Gastrocnemius medialis (tissue), 4 donors: Measurements from ENCODE around the gene CSNK1G1.

Experiments
- CTCF ChIP-seq, 5 experiments: fragments of 450-650 bp in 3 of 5; fragments of 200-600 bp in 2 of 5; sonication (generic) in 2 of 5; IDR thresholded peaks in 4 of 5; conservative IDR thresholded peaks in 1 of 5; 1 replicate in 4 of 5; 2 replicates in 1 of 5; pipeline ENCODE4 v1.5.1; 2016 to 2019; ENCODE audit warnings: antibody characterized with exemption in 5 of 5, mild to moderate bottlenecking in 3 of 5, moderate library complexity in 3 of 5
- POLR2A ChIP-seq, 2 donors: fragments of 450-650 bp; IDR thresholded peaks; one replicate each; pipeline ENCODE4 v1.6.1; 2017; ENCODE audit warnings: antibody characterized with exemption in 2 of 2, mild to moderate bottlenecking in 2 of 2, moderate library complexity in 2 of 2

DNA sequence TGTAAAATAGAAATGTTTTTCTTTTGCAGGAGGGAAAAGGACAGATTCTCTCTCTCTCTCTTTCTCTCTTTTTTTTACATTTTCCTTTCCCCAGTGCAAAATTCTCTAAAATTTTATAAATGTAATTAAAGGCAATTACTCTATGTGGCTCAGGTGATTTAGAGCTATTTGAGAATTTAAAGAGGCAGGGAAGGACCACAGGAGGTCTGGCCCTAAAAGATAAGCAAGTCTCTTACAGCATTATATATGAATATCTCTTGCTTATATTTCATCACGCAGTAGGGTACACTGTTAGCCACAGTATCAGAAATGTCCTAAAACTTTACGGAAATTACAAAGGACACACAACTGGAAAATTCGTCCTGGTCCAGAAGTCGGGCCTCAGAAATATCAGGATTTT is 122.7 kb downstream of the CSNK1G1 start:
- TF ChIP-seq CTCF (IDR thresholded peaks at IDR 0.05 in 4 of 5, conservative IDR thresholded peaks at IDR 0.05 in 1 of 5) (no peak), POLR2A (IDR thresholded peaks at IDR 0.05) (no peak)
